Vagina (tissue), 2 donors: ENCODE results near the gene MAST4. TPM values are rescaled to one million over a fixed set of nuclear protein-coding genes. Genes with fewer than 3 reads are reported as not detected.
A peak's percentile ranks its signal among the peaks of the same experiment; 100 is the strongest.

Experiments used
- DNase-seq, 2 donors: peaks; one replicate each; pipeline ENCODE4 v3.0.0-alpha.2; 2017; ENCODE audit errors: extremely low spot score in 2 of 2
- H3K27ac ChIP-seq: fragments of 200-600 bp; sonication (generic); one replicate; pipeline ENCODE4 v1.5.1; 2019
- H3K27me3 ChIP-seq: fragments of 200-600 bp; sonication (generic); one replicate; pipeline ENCODE4 v1.5.1; 2019
- H3K36me3 ChIP-seq, 2 donors: fragments of 200-600 bp; sonication (generic); one replicate each; pipeline ENCODE4 v1.5.1; 2017 to 2019
- H3K4me1 ChIP-seq: fragments of 200-600 bp; sonication (generic); one replicate; pipeline ENCODE4 v1.5.1; 2019
- H3K4me3 ChIP-seq, 2 donors: fragments of 200-600 bp; sonication (generic); 1 replicate in 1 of 2; 2 replicates in 1 of 2; pipeline ENCODE4 v1.5.1; 2016 to 2019
- H3K9me3 ChIP-seq: fragments of 200-600 bp; sonication (generic); one replicate; pipeline ENCODE4 v1.5.1; 2019
- CTCF ChIP-seq, 3 experiments: fragments of 450-650 bp in 2 of 3; fragments of 200-600 bp in 1 of 3; sonication (generic) in 1 of 3; IDR thresholded peaks; one replicate each; pipeline ENCODE4 v1.5.1; 2017 to 2019; ENCODE audit warnings: antibody characterized with exemption in 3 of 3, mild to moderate bottlenecking in 2 of 3, moderate library complexity in 2 of 3
- POLR2A ChIP-seq, 2 donors: fragments of 450-650 bp; IDR thresholded peaks; one replicate each; pipeline ENCODE4 v1.6.1; 2017; ENCODE audit warnings: antibody characterized with exemption in 2 of 2, mild to moderate bottlenecking in 2 of 2, moderate library complexity in 2 of 2
- POLR2AphosphoS5 ChIP-seq, 2 donors: sonication (generic); formaldehyde crosslinking; IDR thresholded peaks; one replicate each; pipeline ENCODE4 v1.9.0; 2017; ENCODE audit warnings: antibody characterized with exemption in 2 of 2, mild to moderate bottlenecking in 2 of 2, low read depth in 1 of 2; ENCODE audit not compliant: insufficient read depth in 1 of 2
- intact Hi-C: fragments of 100-400 bp; cut with DNase I; formaldehyde crosslinking; loops from one replicate; pipeline ENCODE4 v1.15.1; 2023
- total RNA-seq: library from RNA; depleted of rRNA; stranded (reverse); fragments of >200 nt; gene quantifications from one replicate; pipeline ENCODE4 v1.2.3, GENCODE V29; 2016

MAST4 gene
- total RNA-seq, 1 donor from 2014 or later = 85.9 TPM

- intact Hi-C loops = no loop called here
- Histone ChIP-seq H3K4me3 (no peak overlapping the region), H3K4me1 (peaks cover 15% of the 10 kb centered on the region), H3K9me3 (no peaks in the 10 kb centered on the region), H3K36me3 (no peaks in the 10 kb centered on the region), H3K27ac (peak overlapping the region; percentile 71), H3K27me3 (no peaks in the 10 kb centered on the region)
- TF ChIP-seq POLR2AphosphoS5 (IDR thresholded peaks at IDR 0.05; ENCODE audit: insufficient read depth in 1 of 2, low read depth in 1 of 2) = no peak
- no peak for TF ChIP-seq POLR2A (IDR thresholded peaks at IDR 0.05)
- TF ChIP-seq CTCF (IDR thresholded peaks at IDR 0.05) = no peak
- no peak for DNase-seq
Measured at GRCh38 chr5:67181648-67182221, 585.5 kb downstream of the MAST4 start.

- intact Hi-C loops = no loop called here
- no peak overlapping the region for H3K4me3 ChIP-seq
- peak in 1 of 2 donors; percentile 95 for DNase-seq
- TF ChIP-seq CTCF (IDR thresholded peaks at IDR 0.05) (no peak), POLR2AphosphoS5 (IDR thresholded peaks at IDR 0.05; ENCODE audit: insufficient read depth in 1 of 2, low read depth in 1 of 2) (peak in 1 of 2 donors; percentile 72)
- H3K27ac ChIP-seq = peak overlapping the region; percentile 71
- no peaks in the 10 kb centered on the region for H3K9me3 ChIP-seq
- H3K4me1 ChIP-seq = peaks cover 15% of the 10 kb centered on the region
- no peaks in the 10 kb centered on the region for H3K27me3 ChIP-seq
- no peaks in the 10 kb centered on the region for H3K36me3 ChIP-seq
Measured at GRCh38 chr5:67182301-67182790, 586.2 kb downstream of the MAST4 start.

DNA sequence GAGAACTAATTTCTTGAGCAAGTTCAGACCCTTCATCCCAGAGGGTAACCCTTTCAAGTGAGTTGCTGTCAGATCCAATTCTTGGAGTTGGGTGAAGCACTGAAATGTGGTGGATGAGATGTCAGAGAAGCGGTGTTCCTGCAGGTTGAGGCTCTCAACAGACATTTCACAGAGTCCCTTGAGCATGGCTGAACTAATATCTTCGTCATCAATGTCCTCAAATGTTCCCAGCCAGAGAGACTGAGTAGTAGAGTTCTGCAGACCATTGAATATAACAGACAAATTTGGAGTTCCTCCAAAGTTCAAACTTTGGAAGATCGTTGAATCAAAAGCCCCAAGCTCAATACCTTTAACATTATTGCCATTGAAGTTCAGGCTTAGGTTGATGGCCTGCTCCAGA is 587.7 kb downstream of the MAST4 start:
- intact Hi-C loops = no loop called here
- Histone ChIP-seq H3K36me3 (no peaks in the 10 kb centered on the region), H3K4me3 (no peak overlapping the region), H3K27ac (no peak overlapping the region), H3K9me3 (no peaks in the 10 kb centered on the region), H3K27me3 (no peaks in the 10 kb centered on the region), H3K4me1 (peaks cover 15% of the 10 kb centered on the region)
- no peak for DNase-seq
- TF ChIP-seq POLR2AphosphoS5 (IDR thresholded peaks at IDR 0.05; ENCODE audit: insufficient read depth in 1 of 2, low read depth in 1 of 2) (no peak), POLR2A (IDR thresholded peaks at IDR 0.05) (no peak), CTCF (IDR thresholded peaks at IDR 0.05) (no peak)

GRCh38 chr5:67187006-67187715 is 591.0 kb downstream of the MAST4 start:
- H3K36me3 ChIP-seq = no peaks in the 10 kb centered on the region
- no peak for TF ChIP-seq CTCF (IDR thresholded peaks at IDR 0.05)
- no peak for TF ChIP-seq POLR2AphosphoS5 (IDR thresholded peaks at IDR 0.05; ENCODE audit: insufficient read depth in 1 of 2, low read depth in 1 of 2)
- TF ChIP-seq POLR2A (IDR thresholded peaks at IDR 0.05) = no peak
- no peak overlapping the region for H3K27ac ChIP-seq
- DNase-seq = no peak
- no peak overlapping the region for H3K4me3 ChIP-seq
- intact Hi-C loops = no loop called here
- H3K4me1 ChIP-seq = peaks cover 11% of the 10 kb centered on the region
- H3K27me3 ChIP-seq = no peaks in the 10 kb centered on the region
- no peaks in the 10 kb centered on the region for H3K9me3 ChIP-seq
